Measurements from ENCODE around the gene APOBEC4. TPM values are rescaled to one million over a fixed set of nuclear protein-coding genes. Genes with fewer than 3 reads are reported as not detected.
"Not testable (repeated sequence)": the region's sequence is repeated elsewhere in the genome, so short reads cannot be mapped to it uniquely, and the experiment has no call there.

APOBEC4 gene
- polyA plus RNA-seq, 1 of the 3 experiments (the other 2 are of a cell fraction): not detected

GRCh38 chr1:183628537-183628936 is 24.6 kb downstream of the APOBEC4 start:
- H3K9me2 ChIP-seq: no peaks in the 10 kb centered on the region
- POLR2A ChIA-PET: no interaction called here
- no peaks in the 10 kb centered on the region for H3K9me3 ChIP-seq
- no peak overlapping the region for H3K4me2 ChIP-seq
- DNase-seq: no peak
- peak overlapping the region; percentile 4 to 22; a peak in 1 of 4 replicates for H3K27ac ChIP-seq (ENCODE audit: low read depth in 2 of 2, low read length in 1 of 2)
- CTCF ChIA-PET: interaction anchor here (1.1 to 1.4 kb wide), 4 partner anchors 19 to 1064 kb away, joined by 3 to 4 read pairs (median 4); no protein-coding TSS in a partner anchor
- peaks cover 82% of the 10 kb centered on the region for H3K79me2 ChIP-seq (ENCODE audit: insufficient read depth)
- peaks cover 79 to 82% of the 10 kb centered on the region in 2 experiments for H3K36me3 ChIP-seq (replicated peaks in 1 of 2; ENCODE audit: control insufficient read depth in 1 of 2, insufficient read depth in 2 of 2, low read length in 1 of 2)
- no peak overlapping the region for H3K4me3 ChIP-seq (ENCODE audit: low read depth in 2 of 2, low read length in 1 of 2)
- no peak for TF ChIP-seq ZBTB33 (IDR thresholded peaks at IDR 0.05; ENCODE audit: borderline replicate concordance, low read depth)
- no peak for TF ChIP-seq POLR2AphosphoS5 (IDR thresholded peaks at IDR 0.05; ENCODE audit: low read depth, low read length)
- peaks cover 17 to 41% of the 10 kb centered on the region in 2 experiments; a peak in 3 of 4 replicates for H3K4me1 ChIP-seq (ENCODE audit: control insufficient read depth in 1 of 2, insufficient read depth in 2 of 2, low read depth in 1 of 2, low read length in 1 of 2)
- H3F3A ChIP-seq (replicated peaks; ENCODE audit: insufficient read depth): peaks cover 34% of the 10 kb centered on the region
- no peak overlapping the region for H2AFZ ChIP-seq (ENCODE audit: low read depth)
- no peak overlapping the region for H3K9ac ChIP-seq
- H4K20me1 ChIP-seq (ENCODE audit: insufficient read depth): peaks cover 44% of the 10 kb centered on the region
- H3K27me3 ChIP-seq (ENCODE audit: insufficient read depth): no peaks in the 10 kb centered on the region

GRCh38 chr1:183626236-183626635 is 26.9 kb downstream of the APOBEC4 start:
- H2AFZ ChIP-seq (ENCODE audit: low read depth); DNase-seq; POLR2A ChIA-PET; H3K9ac ChIP-seq; H3K4me2 ChIP-seq; H3K4me3 ChIP-seq (ENCODE audit: low read depth in 2 of 2, low read length in 1 of 2); H3K9me3 ChIP-seq; H3K9me2 ChIP-seq; H3K27me3 ChIP-seq (ENCODE audit: insufficient read depth): not testable (repeated sequence)
- H3K4me1 ChIP-seq (ENCODE audit: control insufficient read depth in 1 of 2, insufficient read depth in 2 of 2, low read depth in 1 of 2, low read length in 1 of 2): peaks cover 3 to 36% of the 10 kb centered on the region in 2 experiments; a peak in 2 of 4 replicates
- H3K27ac ChIP-seq (ENCODE audit: low read depth in 2 of 2, low read length in 1 of 2): peak overlapping the region in 1 of 2 experiments; percentile 9; a peak in 1 of 4 replicates
- WGBS (ENCODE audit: low lambda C conversion rate): 91% methylated on average over 3 of the region's 3 CpGs
- H3K79me2 ChIP-seq (ENCODE audit: insufficient read depth): peaks cover 59% of the 10 kb centered on the region
- H4K20me1 ChIP-seq (ENCODE audit: insufficient read depth): peaks cover 21% of the 10 kb centered on the region
- CTCF ChIA-PET: interaction anchor here (1.2 to 1.7 kb wide), 6 partner anchors 8 to 345 kb away, joined by 3 to 9 read pairs (median 4); no protein-coding TSS in a partner anchor
- peaks cover 64 to 66% of the 10 kb centered on the region in 2 experiments for H3K36me3 ChIP-seq (replicated peaks in 1 of 2; ENCODE audit: control insufficient read depth in 1 of 2, insufficient read depth in 2 of 2, low read length in 1 of 2)
- peaks cover 49% of the 10 kb centered on the region for H3F3A ChIP-seq (replicated peaks; ENCODE audit: insufficient read depth)

GRCh38 chr1:183622884-183623785 is 30.0 kb downstream of the APOBEC4 start:
- H3K27ac ChIP-seq (ENCODE audit: low read depth in 2 of 2, low read length in 1 of 2): peak overlapping the region in 1 of 2 experiments; percentile 47; a peak in 1 of 4 replicates
- WGBS (ENCODE audit: low lambda C conversion rate): 69% methylated on average over 10 of the region's 10 CpGs
- POLR2A ChIA-PET: no interaction called here
- TF ChIP-seq FOSL2 (IDR thresholded peaks at IDR 0.05; ENCODE audit: borderline replicate concordance, low read depth): no peak
- TF ChIP-seq REST (IDR thresholded peaks at IDR 0.05; ENCODE audit: low read depth, low read length): no peak
- no peak for TF ChIP-seq NFIC (IDR thresholded peaks at IDR 0.05; ENCODE audit: borderline replicate concordance)
- TF ChIP-seq RCOR1 (IDR thresholded peaks at IDR 0.05; ENCODE audit: low read length): no peak
- TF ChIP-seq TCF12 (IDR thresholded peaks at IDR 0.05): no peak
- TF ChIP-seq USF1 (IDR thresholded peaks at IDR 0.05; ENCODE audit: borderline replicate concordance, low read depth): no peak
- no peak for TF ChIP-seq PBX3 (IDR thresholded peaks at IDR 0.05)
- no peak for TF ChIP-seq YY1 (IDR thresholded peaks at IDR 0.05; ENCODE audit: low read depth)
- no peak for TF ChIP-seq FOXM1 (IDR thresholded peaks at IDR 0.05; ENCODE audit: low read depth)
- TF ChIP-seq RXRA (IDR thresholded peaks at IDR 0.05; ENCODE audit: borderline replicate concordance, low read depth): no peak

More at GRCh38 chr1:183622884-183623785, 30.0 kb downstream of the APOBEC4 start:
- Histone ChIP-seq H3K27me3 (ENCODE audit: insufficient read depth) (no peaks in the 10 kb centered on the region), H3K4me1 (ENCODE audit: control insufficient read depth in 1 of 2, insufficient read depth in 2 of 2, low read depth in 1 of 2, low read length in 1 of 2) (peaks cover 3 to 20% of the 10 kb centered on the region in 2 experiments; a peak in 2 of 4 replicates), H3K9me2 (no peaks in the 10 kb centered on the region), H3K9ac (no peak overlapping the region), H3K4me2 (no peak overlapping the region), H3K9me3 (no peaks in the 10 kb centered on the region), H3F3A (replicated peaks; ENCODE audit: insufficient read depth) (peaks cover 34% of the 10 kb centered on the region), H3K36me3 (replicated peaks in 1 of 2; ENCODE audit: control insufficient read depth in 1 of 2, insufficient read depth in 2 of 2, low read length in 1 of 2) (peaks cover 35 to 38% of the 10 kb centered on the region in 2 experiments), H2AFZ (ENCODE audit: low read depth) (no peak overlapping the region), H3K79me2 (ENCODE audit: insufficient read depth) (peaks cover 28% of the 10 kb centered on the region), H4K20me1 (ENCODE audit: insufficient read depth) (peaks cover 7% of the 10 kb centered on the region), H3K4me3 (ENCODE audit: low read depth in 2 of 2, low read length in 1 of 2) (peak overlapping the region in 1 of 2 experiments; percentile 28; a peak in 1 of 4 replicates)
- DNase-seq: peak; percentile 63
- CTCF ChIA-PET: interaction anchor here (0.6 to 1.4 kb wide), 15 partner anchors 10 to 598 kb away, joined by 3 to 13 read pairs (median 3); no protein-coding TSS in a partner anchor

Data from SK-N-SH (cell line).